GM20431 (cell line): ENCODE measurements around the gene HOXB3.
"Not testable (repeated sequence)": the region's sequence is repeated elsewhere in the genome, so short reads cannot be mapped to it uniquely, and the experiment has no call there.

Experiments used
- in situ Hi-C: fragments of 300-500 bp; cut with MseI, MboI; formaldehyde crosslinking; loops from one replicate; pipeline ENCODE4 v1.15.0; 2020; ENCODE audit warnings: low sequenced_read_pairs; ENCODE audit not compliant: unreplicated experiment

Gene HOXB3

GRCh38 chr17:48535793-48536559 lies 54.1 kb downstream of the HOXB3 start:
- in situ Hi-C loops = not testable (repeated sequence)

GRCh38 chr17:48532261-48532660 lies 57.8 kb downstream of the HOXB3 start:
- in situ Hi-C loops = no loop called here

- in situ Hi-C loops = no loop called here
Observed at GRCh38 chr17:48530887-48531272, 59.2 kb downstream of the HOXB3 start, which contains the start of gene HOXB1. Gene HOXB1 (minus strand): TSS chr17:48531011. CDS start chr17:48530904, 107 bp downstream.

GRCh38 chr17:48530208-48530886 lies 59.7 kb downstream of the HOXB3 start:
- in situ Hi-C loops = no loop called here

- in situ Hi-C loops = no loop called here
Observed at GRCh38 chr17:48529683-48530009, 60.4 kb downstream of the HOXB3 start.

GRCh38 chr17:48528936-48529682 lies 60.9 kb downstream of the HOXB3 start:
- in situ Hi-C loops = no loop called here

GRCh38 chr17:48528153-48528935 lies 61.7 kb downstream of the HOXB3 start:
- in situ Hi-C loops = no loop called here

GRCh38 chr17:48527547-48527932 lies 62.5 kb downstream of the HOXB3 start:
- in situ Hi-C loops = no loop called here

GRCh38 chr17:48526608-48527546 lies 63.2 kb downstream of the HOXB3 start:
- in situ Hi-C loops = no loop called here

GRCh38 chr17:48523010-48523409 lies 67.0 kb downstream of the HOXB3 start:
- in situ Hi-C loops = no loop called here

- in situ Hi-C loops = no loop called here
Observed at GRCh38 chr17:48522031-48522653, 67.9 kb downstream of the HOXB3 start.

GRCh38 chr17:48520631-48521079 lies 69.4 kb downstream of the HOXB3 start:
- in situ Hi-C loops = no loop called here

- in situ Hi-C loops = no loop called here
Observed at GRCh38 chr17:48519427-48519826, 70.6 kb downstream of the HOXB3 start.

GRCh38 chr17:48517478-48517877 lies 72.6 kb downstream of the HOXB3 start:
- in situ Hi-C loops = no loop called here

- in situ Hi-C loops = no loop called here
Observed at GRCh38 chr17:48515925-48516900, 73.8 kb downstream of the HOXB3 start.

- in situ Hi-C loops = no loop called here
Observed at GRCh38 chr17:48514477-48514876, 75.6 kb downstream of the HOXB3 start.

- in situ Hi-C loops = no loop called here
Observed at GRCh38 chr17:48513666-48514455, 76.2 kb downstream of the HOXB3 start.
